GM19438 (cell line): ENCODE measurements around the gene CACNA1C.
"Not testable (repeated sequence)": the region's sequence is repeated elsewhere in the genome, so short reads cannot be mapped to it uniquely, and the experiment has no call there.

Source experiments
- ATAC-seq: cut with Tn5 transposase; IDR thresholded peaks from one replicate; pipeline ENCODE4 v1.9.1; 2021; ENCODE audit warnings: low read depth; ENCODE audit not compliant: unreplicated experiment

The CACNA1C gene

GRCh38 chr12:2248087-2248900 lies 195.5 kb downstream of the CACNA1C start:
- ATAC-seq, result no peak

GRCh38 chr12:2248901-2249381 lies 196.2 kb downstream of the CACNA1C start:
- no peak for ATAC-seq

GRCh38 chr12:2250797-2251196 lies 198.0 kb downstream of the CACNA1C start:
- no peak for ATAC-seq

GRCh38 chr12:2251526-2252209 lies 198.9 kb downstream of the CACNA1C start:
- ATAC-seq, result no peak

GRCh38 chr12:2255311-2255710 lies 202.5 kb downstream of the CACNA1C start:
- no peak for ATAC-seq

- ATAC-seq, result not testable (repeated sequence)
Measured at GRCh38 chr12:2255731-2256130, 202.9 kb downstream of the CACNA1C start.

- no peak for ATAC-seq
Measured at GRCh38 chr12:2256453-2256852, 203.7 kb downstream of the CACNA1C start.

- ATAC-seq, result no peak
Measured at GRCh38 chr12:2256915-2257314, 204.1 kb downstream of the CACNA1C start.

GRCh38 chr12:2258025-2258424 lies 205.2 kb downstream of the CACNA1C start:
- no peak for ATAC-seq

GRCh38 chr12:2259369-2259768 lies 206.6 kb downstream of the CACNA1C start:
- ATAC-seq, result no peak

- no peak for ATAC-seq
Measured at GRCh38 chr12:2260441-2260840, 207.7 kb downstream of the CACNA1C start.

- no peak for ATAC-seq
Measured at GRCh38 chr12:2261708-2262107, 208.9 kb downstream of the CACNA1C start.

GRCh38 chr12:2262449-2262848 lies 209.7 kb downstream of the CACNA1C start:
- ATAC-seq, result no peak

GRCh38 chr12:2263901-2264300 lies 211.1 kb downstream of the CACNA1C start:
- no peak for ATAC-seq

- ATAC-seq, result no peak
Measured at GRCh38 chr12:2264651-2265232, 212.0 kb downstream of the CACNA1C start.

GRCh38 chr12:2265461-2266167 lies 212.8 kb downstream of the CACNA1C start:
- ATAC-seq, result no peak

- no peak for ATAC-seq
Measured at GRCh38 chr12:2266666-2267620, 214.2 kb downstream of the CACNA1C start.

GRCh38 chr12:2267703-2268470 lies 215.1 kb downstream of the CACNA1C start:
- ATAC-seq, result no peak
